GM21619 (cell line): Measurements from ENCODE around the gene CCT5.

ENCODE experiments used
- ATAC-seq: cut with Tn5 transposase; IDR thresholded peaks from one replicate; pipeline ENCODE4 v1.9.1; 2021; ENCODE audit not compliant: unreplicated experiment

Gene CCT5

GRCh38 chr5:10249948-10250805 is at the start of gene CCT5:
Gene CCT5 (plus strand): TSS chr5:10250280. CDS start chr5:10250341, 61 bp downstream.
- ATAC-seq, result peak; percentile 81

- no peak for ATAC-seq
These were observed 48.7 kb upstream of the CCT5 start for GRCh38 chr5:10201223-10201868.

- ATAC-seq, result no peak
These were observed 47.8 kb upstream of the CCT5 start for GRCh38 chr5:10202089-10202910.

GRCh38 chr5:10209004-10209403 is 41.1 kb upstream of the CCT5 start:
- ATAC-seq, result no peak

- ATAC-seq, result no peak
These were observed 36.8 kb upstream of the CCT5 start for GRCh38 chr5:10213316-10213715.

- ATAC-seq, result no peak
These were observed 36.0 kb upstream of the CCT5 start for GRCh38 chr5:10214041-10214440.

DNA sequence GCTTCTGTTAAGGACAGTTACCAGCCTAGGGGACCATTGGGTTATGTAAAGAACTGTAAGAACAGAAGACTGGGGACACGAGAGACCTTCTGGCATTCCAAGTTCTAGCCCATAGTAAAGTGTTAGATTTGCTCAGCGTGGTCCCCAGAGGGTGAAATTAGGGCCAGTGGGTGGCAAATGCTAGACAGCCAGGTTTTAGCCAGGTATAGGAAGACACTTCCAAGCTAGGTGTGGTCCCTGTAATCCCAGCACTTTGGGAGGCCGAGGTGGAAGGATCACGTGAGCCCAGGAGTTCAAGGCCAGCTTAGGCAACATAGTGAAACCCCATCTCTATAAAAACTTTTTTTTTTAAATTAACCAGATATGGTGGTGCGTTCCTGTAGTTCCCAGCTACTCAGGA is 34.7 kb upstream of the CCT5 start:
- no peak for ATAC-seq

GRCh38 chr5:10216107-10216506 is 34.0 kb upstream of the CCT5 start:
- no peak for ATAC-seq

DNA sequence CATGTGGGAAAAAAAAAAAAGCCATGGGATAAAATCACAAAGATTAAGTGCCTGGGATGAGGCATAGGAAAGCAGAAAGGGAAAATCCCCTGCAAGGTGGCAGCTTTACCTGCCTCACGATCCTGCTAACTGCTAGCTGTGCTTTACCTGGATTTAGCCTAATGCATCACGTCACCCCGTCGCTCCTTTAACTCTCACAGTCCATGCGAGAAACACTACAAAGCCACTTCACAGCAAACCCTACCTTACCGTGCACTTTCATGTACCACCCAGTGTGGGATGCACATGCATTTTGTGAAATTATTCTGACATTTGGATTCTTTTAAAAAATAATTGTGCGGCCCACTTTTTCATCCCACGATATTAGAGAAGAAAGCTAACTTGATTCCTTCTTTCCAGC is 31.4 kb upstream of the CCT5 start:
- ATAC-seq, result no peak

GRCh38 chr5:10219068-10219467 is 31.0 kb upstream of the CCT5 start:
- no peak for ATAC-seq

- ATAC-seq, result no peak
These were observed 29.8 kb upstream of the CCT5 start for GRCh38 chr5:10220248-10220647.

DNA sequence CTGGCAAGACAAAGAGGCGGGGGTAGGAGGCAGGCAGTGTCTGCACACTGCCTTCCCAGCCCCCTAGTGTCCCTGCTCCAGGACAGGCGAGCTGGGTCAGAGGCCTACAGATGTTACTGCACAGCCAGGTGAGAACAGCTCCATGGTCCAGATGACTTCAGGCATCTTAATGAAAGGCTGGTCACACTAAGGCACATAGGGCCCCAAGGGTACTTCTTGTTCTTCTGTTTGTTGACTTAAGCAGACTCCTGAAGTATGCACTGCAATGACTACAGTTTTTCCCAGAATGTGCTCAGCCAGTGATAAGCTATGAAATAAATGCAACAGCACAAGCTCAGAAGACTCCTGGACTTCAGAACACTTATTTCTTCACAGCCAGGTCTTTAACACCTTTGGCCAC is 27.8 kb upstream of the CCT5 start:
- ATAC-seq, result no peak

- no peak for ATAC-seq
These were observed 22.7 kb upstream of the CCT5 start for GRCh38 chr5:10227379-10227778.

DNA sequence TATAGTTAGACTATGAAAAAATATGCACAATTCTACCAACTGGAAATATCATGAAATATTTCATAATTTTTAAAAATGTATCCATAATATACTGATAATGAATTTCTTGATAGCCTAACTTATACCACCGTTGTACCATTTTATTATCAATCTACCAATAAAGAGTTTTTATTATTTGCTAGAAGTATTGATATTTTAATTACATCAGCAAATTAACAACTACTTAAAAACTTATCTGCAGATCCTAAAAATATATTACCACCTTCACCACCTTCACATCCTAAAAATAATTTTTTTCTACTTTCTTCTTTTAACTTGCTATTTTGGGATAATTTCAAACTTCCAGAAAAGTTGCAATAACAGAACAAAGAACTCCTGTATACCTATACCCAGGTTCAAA is 21.8 kb upstream of the CCT5 start:
- no peak for ATAC-seq

GRCh38 chr5:10229306-10230048 is 20.6 kb upstream of the CCT5 start:
- no peak for ATAC-seq

GRCh38 chr5:10232386-10232785 is 17.7 kb upstream of the CCT5 start:
- no peak for ATAC-seq

GRCh38 chr5:10233011-10233410 is 17.1 kb upstream of the CCT5 start:
- no peak for ATAC-seq

GRCh38 chr5:10233505-10233904 is 16.6 kb upstream of the CCT5 start:
- no peak for ATAC-seq

GRCh38 chr5:10235350-10235749 is 14.7 kb upstream of the CCT5 start:
- no peak for ATAC-seq

DNA sequence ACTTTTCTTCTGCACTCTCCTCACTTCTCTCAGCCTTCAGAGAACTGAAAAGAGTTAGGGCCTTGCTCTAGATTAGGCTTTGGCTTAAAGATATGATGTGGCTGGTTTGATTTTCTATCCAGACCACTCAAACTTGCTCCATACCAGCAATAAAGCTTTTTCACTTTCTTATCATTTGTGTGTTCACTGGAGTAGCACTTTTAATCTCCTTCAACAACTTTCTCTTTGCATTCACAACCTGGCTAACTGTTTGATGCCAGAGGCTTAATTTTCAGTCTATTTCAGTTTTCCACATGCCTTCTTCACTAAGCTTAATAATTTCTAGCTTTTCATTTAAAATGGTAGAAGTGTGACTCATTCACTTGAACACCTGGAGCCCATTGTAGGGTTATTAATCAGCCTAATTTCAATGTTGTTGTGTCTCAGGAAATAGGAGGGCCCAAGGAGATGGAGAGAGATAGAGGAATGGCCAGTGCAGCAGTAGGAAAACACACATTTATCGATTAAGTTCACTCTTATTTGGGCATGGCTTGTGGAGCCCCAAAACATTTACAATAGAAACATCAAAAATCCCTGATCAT is 6.3 kb upstream of the CCT5 start:
- peak; percentile 63 for ATAC-seq
